T-helper 1 cell treated with Interleukin-12 subunit alpha and Interleukin-12 subunit beta and Interleukin-4 antibody, amounts not matched to agents 30 ng/mL and 1 ng/mL, for 36 hours (primary cell): Measurements from ENCODE around the gene GM2A. TPM values are rescaled to one million over a fixed set of nuclear protein-coding genes. Genes with fewer than 3 reads are reported as not detected.

ENCODE experiments used
- intact Hi-C: fragments of 100-400 bp; cut with micrococcal nuclease; formaldehyde crosslinking; loops from one replicate; pipeline ENCODE4 v1.15.1; 2024
- total RNA-seq: library from RNA; stranded (reverse); gene quantifications from 2 replicates; pipeline ENCODE4 v1.2.3, GENCODE V29; 2022

GM2A gene
- 33.1 and 36.0 TPM in 2 replicates for total RNA-seq

- intact Hi-C loops, result loop anchor here (1.0 to 5.0 kb wide), 23 partner anchors 11 to 1908 kb away; partner anchors contain the start of genes ANXA6, ATOX1, CD74 and G3BP1
Observed at GRCh38 chr5:151252762-151253604, at the start of gene GM2A. TSS of gene GM2A (plus strand) at chr5:151253185. CDS start at chr5:151253217, 32 bp downstream.

- intact Hi-C loops, result no loop called here
Observed at GRCh38 chr5:151204051-151204450, 48.9 kb upstream of the GM2A start.

GRCh38 chr5:151205411-151205810 lies 47.6 kb upstream of the GM2A start:
- intact Hi-C loops, result no loop called here

- intact Hi-C loops, result no loop called here
Observed at GRCh38 chr5:151208481-151208914, 44.5 kb upstream of the GM2A start.

GRCh38 chr5:151212406-151212798 lies 40.6 kb upstream of the GM2A start:
- intact Hi-C loops, result loop anchor here (1.0 to 5.0 kb wide), 6 partner anchors 235 to 1210 kb away; partner anchors contain the start of genes ATOX1, DCTN4, HMGXB3 and SLC36A1

GRCh38 chr5:151213803-151214613 lies 39.0 kb upstream of the GM2A start:
- intact Hi-C loops, result loop anchor here (1.0 to 5.0 kb wide), 18 partner anchors 9 to 1212 kb away; partner anchors contain the start of genes ANXA6, ATOX1, CD74 and DCTN4

GRCh38 chr5:151214614-151215545 lies 38.1 kb upstream of the GM2A start:
- intact Hi-C loops, result loop anchor here (1.0 to 5.0 kb wide), 17 partner anchors 8 to 1213 kb away; partner anchors contain the start of genes ANXA6, ATOX1, CD74 and G3BP1

- intact Hi-C loops, result loop anchor here (2.0 kb wide), 4 partner anchors 83 to 803 kb away; partner anchors contain the start of genes CD74 and RBM22
Observed at GRCh38 chr5:151215546-151215880, 37.5 kb upstream of the GM2A start.

GRCh38 chr5:151216781-151217180 lies 36.2 kb upstream of the GM2A start:
- intact Hi-C loops, result no loop called here

GRCh38 chr5:151218177-151218576 lies 34.8 kb upstream of the GM2A start:
- intact Hi-C loops, result no loop called here

GRCh38 chr5:151219138-151219537 lies 33.8 kb upstream of the GM2A start:
- intact Hi-C loops, result no loop called here

- intact Hi-C loops, result no loop called here
Observed at GRCh38 chr5:151219789-151220188, 33.2 kb upstream of the GM2A start.

- intact Hi-C loops, result no loop called here
Observed at GRCh38 chr5:151221574-151221973, 31.4 kb upstream of the GM2A start.

- intact Hi-C loops, result no loop called here
Observed at GRCh38 chr5:151222054-151222789, 30.8 kb upstream of the GM2A start.

- intact Hi-C loops, result loop anchor here (1.0 kb wide), 3 partner anchors 9 to 93 kb away; no protein-coding TSS in a partner anchor
Observed at GRCh38 chr5:151222790-151223446, 30.1 kb upstream of the GM2A start.

- intact Hi-C loops, result loop anchor here (1.0 to 2.0 kb wide), 6 partner anchors 9 to 93 kb away; no protein-coding TSS in a partner anchor
Observed at GRCh38 chr5:151223447-151224264, 29.3 kb upstream of the GM2A start, which contains the start of gene CCDC69. TSS of gene CCDC69 (minus strand) at chr5:151224092. CDS start at chr5:151223970, 122 bp downstream.

GRCh38 chr5:151224372-151224771 lies 28.6 kb upstream of the GM2A start:
- intact Hi-C loops, result loop anchor here (1.0 to 2.0 kb wide), 3 partner anchors 14 to 74 kb away; no protein-coding TSS in a partner anchor

- intact Hi-C loops, result loop anchor here (2.0 kb wide), 2 partner anchors 14 to 74 kb away; no protein-coding TSS in a partner anchor
Observed at GRCh38 chr5:151225071-151225470, 27.9 kb upstream of the GM2A start.
